Neuronal stem cell (in vitro differentiated cells): ENCODE data around the gene SPDYE17.
"Not testable (repeated sequence)": the region's sequence is repeated elsewhere in the genome, so short reads cannot be mapped to it uniquely, and the experiment has no call there.

ENCODE experiments used
- DNase-seq: peaks from one replicate; pipeline ENCODE4 v3.0.0-alpha.2; 2013; ENCODE audit warnings: low spot score
- H2AFZ ChIP-seq: one replicate; pipeline ENCODE4 v1.6.1; 2013; ENCODE audit warnings: mild to moderate bottlenecking, low read length, inconsistent platforms
- H2AK5ac ChIP-seq: 2 replicates; pipeline ENCODE4 v1.6.1; 2013; ENCODE audit warnings: low read depth, mild to moderate bottlenecking, inconsistent platforms, low read length, moderate library complexity, mixed read lengths
- H2BK120ac ChIP-seq: 2 replicates; pipeline ENCODE4 v1.6.1; 2013; ENCODE audit warnings: low read depth, mild to moderate bottlenecking, inconsistent platforms, low read length, moderate library complexity, mixed read lengths
- H2BK12ac ChIP-seq: one replicate; pipeline ENCODE4 v1.6.1; 2013; ENCODE audit warnings: low read length, inconsistent platforms
- H2BK15ac ChIP-seq: 2 replicates; pipeline ENCODE4 v1.6.1; 2013; ENCODE audit warnings: mild to moderate bottlenecking, low read length, inconsistent platforms, mixed read lengths
- H2BK5ac ChIP-seq: one replicate; pipeline ENCODE4 v1.6.1; 2013; ENCODE audit warnings: inconsistent platforms, mild to moderate bottlenecking, low read length, moderate library complexity
- H3K14ac ChIP-seq: one replicate; pipeline ENCODE4 v1.6.1; 2013; ENCODE audit warnings: low read length, inconsistent platforms
- H3K18ac ChIP-seq: 2 replicates; pipeline ENCODE4 v1.6.1; 2013; ENCODE audit warnings: low read length, inconsistent platforms
- H3K23ac ChIP-seq: 2 replicates; pipeline ENCODE4 v1.6.1; 2013; ENCODE audit warnings: low read depth, mild to moderate bottlenecking, mixed read lengths, low read length, inconsistent platforms; ENCODE audit not compliant: poor library complexity
- H3K27ac ChIP-seq: replicated peaks from 3 replicates; pipeline ENCODE4 v1.5.1; 2013; ENCODE audit warnings: low read length, inconsistent platforms
- H3K27me3 ChIP-seq, 3 experiments: 2 replicates each; pipeline ENCODE4 v1.6.1; 2013; ENCODE audit warnings: low read length in 3 of 3, mild to moderate bottlenecking in 2 of 3, inconsistent platforms in 1 of 3, low read depth in 1 of 3, mixed read lengths in 1 of 3, moderate library complexity in 1 of 3; ENCODE audit not compliant: control insufficient read depth in 3 of 3, insufficient read depth in 3 of 3
- H3K36me3 ChIP-seq, 2 donors: replicated peaks in 1 of 2; 2 replicates each; pipeline ENCODE4 v1.6.1; 2013; ENCODE audit warnings: low read length in 2 of 2; ENCODE audit not compliant: control insufficient read depth in 2 of 2, insufficient read depth in 2 of 2
- H3K4ac ChIP-seq: 2 replicates; pipeline ENCODE4 v1.6.1; 2013; ENCODE audit warnings: inconsistent platforms, mild to moderate bottlenecking, low read length, moderate library complexity
- H3K4me1 ChIP-seq, 2 donors: 1 replicate in 1 of 2; 2 replicates in 1 of 2; pipeline ENCODE4 v1.6.1; 2013; ENCODE audit warnings: low read length in 2 of 2, low read depth in 1 of 2; ENCODE audit not compliant: control insufficient read depth in 2 of 2, insufficient read depth in 1 of 2
- H3K4me2 ChIP-seq: one replicate; pipeline ENCODE4 v1.6.1; 2013; ENCODE audit warnings: mild to moderate bottlenecking, low read length, inconsistent platforms; ENCODE audit not compliant: insufficient read depth, poor library complexity, severe bottlenecking
- H3K4me3 ChIP-seq, 2 donors: 2 replicates each; pipeline ENCODE4 v1.5.1; 2013; ENCODE audit warnings: low read length in 2 of 2, mild to moderate bottlenecking in 2 of 2, inconsistent platforms in 1 of 2, moderate library complexity in 1 of 2
- H3K79me1 ChIP-seq: one replicate; pipeline ENCODE4 v1.6.1; 2013; ENCODE audit warnings: low read depth, mild to moderate bottlenecking, inconsistent platforms, low read length, moderate library complexity
- H3K9ac ChIP-seq: one replicate; pipeline ENCODE4 v1.6.1; 2013; ENCODE audit warnings: mild to moderate bottlenecking, low read depth, low read length, inconsistent platforms; ENCODE audit not compliant: poor library complexity
- H3K9me3 ChIP-seq, 2 donors: replicated peaks in 1 of 2; 2 replicates each; pipeline versions ENCODE3 to v1.6.1; 2013; ENCODE audit warnings: low read length in 2 of 2, mild to moderate bottlenecking in 2 of 2, inconsistent platforms in 1 of 2, low read depth in 1 of 2, mixed read lengths in 1 of 2, moderate library complexity in 1 of 2; ENCODE audit not compliant: control insufficient read depth in 2 of 2, insufficient read depth in 1 of 2
- H4K8ac ChIP-seq: one replicate; pipeline ENCODE4 v1.6.1; 2013; ENCODE audit warnings: low read depth, mild to moderate bottlenecking, inconsistent platforms, low read length, moderate library complexity
- H4K91ac ChIP-seq: one replicate; pipeline ENCODE4 v1.6.1; 2013; ENCODE audit warnings: low read length, low read depth, mild to moderate bottlenecking, inconsistent platforms; ENCODE audit not compliant: poor library complexity
- WGBS, 2 donors: extraction: QIAGEN DNeasy Blood & Tissue Kit; methylation state at CpG; one replicate each; pipeline ENCODE4 v1.1.7; 2013; ENCODE audit warnings: missing lambda C conversion rate in 2 of 2, mixed read lengths in 1 of 2; ENCODE audit not compliant: insufficient read length in 2 of 2, insufficient replicate concordance in 1 of 2; ENCODE audit errors: extremely low coverage in 2 of 2; 5-methylcytosine and 5-hydroxymethylcytosine counted together

Gene SPDYE17

GRCh38 chr7:76977761-76978367, 54.3 kb downstream of the SPDYE17 start:
- H3K4me3 ChIP-seq, H3K27ac ChIP-seq, H3K23ac ChIP-seq, DNase-seq, H2BK5ac ChIP-seq, H4K8ac ChIP-seq, H3K14ac ChIP-seq, H3K9ac ChIP-seq, H2BK12ac ChIP-seq, H3K27me3 ChIP-seq, H3K4ac ChIP-seq, H3K9me3 ChIP-seq, H3K79me1 ChIP-seq, H3K4me2 ChIP-seq, H4K91ac ChIP-seq, H3K18ac ChIP-seq, H2AFZ ChIP-seq, H2BK120ac ChIP-seq, H2BK15ac ChIP-seq, H2AK5ac ChIP-seq, H3K4me1 ChIP-seq: not testable (repeated sequence)
- peaks cover 0 to 10% of the 10 kb centered on the region in 2 donors for H3K36me3 ChIP-seq
- WGBS, 2 donors, result no CpG with 5 or more reads among the region's 13 CpGs

GRCh38 chr7:76974793-76975579, 57.2 kb downstream of the SPDYE17 start:
- not testable (repeated sequence) for H3K9ac ChIP-seq, H4K91ac ChIP-seq, H2BK12ac ChIP-seq, H3K18ac ChIP-seq, H3K9me3 ChIP-seq, H3K79me1 ChIP-seq, H3K27ac ChIP-seq, H2AK5ac ChIP-seq, H3K14ac ChIP-seq, H2AFZ ChIP-seq, H3K27me3 ChIP-seq, H3K36me3 ChIP-seq, H4K8ac ChIP-seq, H3K4me2 ChIP-seq, DNase-seq, H2BK120ac ChIP-seq, H3K23ac ChIP-seq, H2BK15ac ChIP-seq, H2BK5ac ChIP-seq, H3K4me1 ChIP-seq, H3K4ac ChIP-seq, H3K4me3 ChIP-seq
- no CpG with 5 or more reads among the region's 27 CpGs for WGBS, 2 donors

GRCh38 chr7:76974336-76974735, 57.8 kb downstream of the SPDYE17 start:
- not testable (repeated sequence) for H3K23ac ChIP-seq, H3K27ac ChIP-seq, H3K4ac ChIP-seq, H3K18ac ChIP-seq, H2BK12ac ChIP-seq, DNase-seq, H3K14ac ChIP-seq, H3K9ac ChIP-seq, H4K91ac ChIP-seq, H2BK120ac ChIP-seq, H3K9me3 ChIP-seq, H3K4me3 ChIP-seq, H2BK15ac ChIP-seq, H2BK5ac ChIP-seq, H4K8ac ChIP-seq, H2AK5ac ChIP-seq, H3K79me1 ChIP-seq, H2AFZ ChIP-seq, H3K36me3 ChIP-seq, H3K4me2 ChIP-seq, H3K27me3 ChIP-seq, H3K4me1 ChIP-seq
- WGBS, 2 donors, result no CpG with 5 or more reads among the region's 12 CpGs

- H2BK5ac ChIP-seq, H3K27me3 ChIP-seq, H4K91ac ChIP-seq, H3K9me3 ChIP-seq, H3K36me3 ChIP-seq, DNase-seq, H2AFZ ChIP-seq, H2BK15ac ChIP-seq, H3K79me1 ChIP-seq, H3K9ac ChIP-seq, H3K14ac ChIP-seq, H3K27ac ChIP-seq, H2BK120ac ChIP-seq, H4K8ac ChIP-seq, H3K4me3 ChIP-seq, H3K4me2 ChIP-seq, H2BK12ac ChIP-seq, H3K4ac ChIP-seq, H3K4me1 ChIP-seq, H3K18ac ChIP-seq, H3K23ac ChIP-seq, H2AK5ac ChIP-seq: not testable (repeated sequence)
- WGBS, 2 donors, result no CpG with 5 or more reads among the region's 8 CpGs
Observed at GRCh38 chr7:76972391-76972790, 59.8 kb downstream of the SPDYE17 start.
